Omental fat pad (tissue), 4 donors: ENCODE data around the gene RHOJ. TPM values are rescaled to one million over a fixed set of nuclear protein-coding genes. Genes with fewer than 3 reads are reported as not detected.

ENCODE experiments used
- ATAC-seq: fragments of 150-250 bp; one replicate; pipeline ENCODE4 v1.9.1; 2016; ENCODE audit warnings: mild to moderate bottlenecking, moderate library complexity; ENCODE audit not compliant: low FRiP score
- DNase-seq: peaks from one replicate; pipeline ENCODE4 v3.0.0-alpha.2; 2019; ENCODE audit warnings: low spot score
- total RNA-seq, 4 donors: library from RNA; depleted of rRNA; stranded (reverse); fragments of >200 nt; gene quantifications; one replicate each; pipeline ENCODE4 v1.1.0, GENCODE V29; 2016
- TF ChIP-seq, protein P1 (sequence below), 3 donors: fragments of 450-650 bp; IDR thresholded peaks; one replicate each; pipeline ENCODE4 v1.5.1; 2016 to 2017; ENCODE audit warnings: antibody characterized with exemption in 3 of 3, mild to moderate bottlenecking in 3 of 3, moderate library complexity in 2 of 3

Gene RHOJ
- total RNA-seq, 4 donors from 2014 or later, result 5.2 to 33.9 (median 11.8) TPM

DNA sequence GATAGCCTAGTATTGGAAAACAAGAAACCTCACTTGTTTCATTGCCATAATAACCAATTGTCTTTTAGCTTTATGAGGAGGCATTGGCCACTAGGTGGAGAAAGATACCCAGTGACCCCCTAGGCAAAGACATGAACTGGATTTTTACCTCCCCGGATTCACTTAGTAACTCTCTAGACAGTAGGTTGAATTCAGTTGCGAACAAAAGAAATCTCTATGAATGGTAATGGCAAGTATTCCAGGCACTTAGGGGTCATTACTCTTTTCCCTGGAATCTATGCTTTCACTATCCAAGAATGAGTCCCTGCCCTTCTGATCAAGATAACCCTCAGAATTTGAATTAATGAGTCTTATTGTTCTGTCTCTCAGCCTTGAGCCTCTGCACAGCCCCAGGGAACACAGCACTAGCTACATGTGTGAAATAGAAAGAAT, 29.5 kb upstream of the RHOJ start:
- TF ChIP-seq, protein P1, sequence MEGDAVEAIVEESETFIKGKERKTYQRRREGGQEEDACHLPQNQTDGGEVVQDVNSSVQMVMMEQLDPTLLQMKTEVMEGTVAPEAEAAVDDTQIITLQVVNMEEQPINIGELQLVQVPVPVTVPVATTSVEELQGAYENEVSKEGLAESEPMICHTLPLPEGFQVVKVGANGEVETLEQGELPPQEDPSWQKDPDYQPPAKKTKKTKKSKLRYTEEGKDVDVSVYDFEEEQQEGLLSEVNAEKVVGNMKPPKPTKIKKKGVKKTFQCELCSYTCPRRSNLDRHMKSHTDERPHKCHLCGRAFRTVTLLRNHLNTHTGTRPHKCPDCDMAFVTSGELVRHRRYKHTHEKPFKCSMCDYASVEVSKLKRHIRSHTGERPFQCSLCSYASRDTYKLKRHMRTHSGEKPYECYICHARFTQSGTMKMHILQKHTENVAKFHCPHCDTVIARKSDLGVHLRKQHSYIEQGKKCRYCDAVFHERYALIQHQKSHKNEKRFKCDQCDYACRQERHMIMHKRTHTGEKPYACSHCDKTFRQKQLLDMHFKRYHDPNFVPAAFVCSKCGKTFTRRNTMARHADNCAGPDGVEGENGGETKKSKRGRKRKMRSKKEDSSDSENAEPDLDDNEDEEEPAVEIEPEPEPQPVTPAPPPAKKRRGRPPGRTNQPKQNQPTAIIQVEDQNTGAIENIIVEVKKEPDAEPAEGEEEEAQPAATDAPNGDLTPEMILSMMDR (IDR thresholded peaks at IDR 0.05), result peak in 1 of 3 donors; percentile 14
- ATAC-seq (no peak), DNase-seq (no peak)

DNA sequence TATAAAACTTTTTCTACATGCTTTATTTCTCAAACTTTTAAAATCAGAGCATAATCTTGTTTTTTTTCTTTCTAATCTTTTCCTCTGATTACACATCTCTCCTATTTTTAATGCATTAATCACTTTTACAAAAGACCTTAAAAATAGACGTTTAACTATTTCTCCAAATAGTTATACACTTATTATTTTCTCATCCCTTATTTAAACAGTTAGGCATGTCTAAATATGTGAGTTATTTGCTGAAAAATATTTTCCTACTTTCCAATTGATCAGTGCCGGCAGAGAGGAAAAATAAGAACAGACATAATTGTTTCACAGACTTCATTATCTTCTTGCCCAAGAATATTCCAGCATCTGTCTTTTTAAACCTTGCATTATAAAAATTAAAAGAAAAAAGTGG, 28.7 kb upstream of the RHOJ start:
- ATAC-seq (no peak), DNase-seq (no peak)
- TF ChIP-seq, protein P1 (IDR thresholded peaks at IDR 0.05), result no peak

- ATAC-seq, result peak; percentile 84
- TF ChIP-seq, protein P1 (IDR thresholded peaks at IDR 0.05), result no peak
- DNase-seq, result no peak
These were observed 25.3 kb upstream of the RHOJ start for GRCh38 chr14:63178912-63179311.

DNA sequence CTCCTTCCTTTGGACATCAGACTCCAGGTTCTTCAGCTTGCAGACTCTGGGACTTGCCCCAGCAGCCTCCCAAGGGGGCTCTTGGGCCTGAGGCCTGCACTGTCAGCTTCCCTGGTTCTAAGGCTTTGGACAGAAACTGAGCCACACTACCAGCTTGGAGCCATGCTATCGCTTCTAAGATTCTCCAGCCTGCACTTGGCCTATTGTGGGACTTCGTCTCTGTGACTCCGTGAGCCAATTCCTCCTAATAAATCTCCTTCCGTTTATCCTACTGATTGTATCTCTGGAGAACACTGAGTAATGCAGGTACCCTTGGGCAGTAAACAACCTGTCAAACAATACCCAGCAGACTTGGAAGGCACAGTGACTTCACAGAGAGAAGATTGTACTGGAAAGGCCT, 24.9 kb upstream of the RHOJ start:
- TF ChIP-seq, protein P1 (IDR thresholded peaks at IDR 0.05), result no peak
- ATAC-seq (no peak), DNase-seq (no peak)

DNA sequence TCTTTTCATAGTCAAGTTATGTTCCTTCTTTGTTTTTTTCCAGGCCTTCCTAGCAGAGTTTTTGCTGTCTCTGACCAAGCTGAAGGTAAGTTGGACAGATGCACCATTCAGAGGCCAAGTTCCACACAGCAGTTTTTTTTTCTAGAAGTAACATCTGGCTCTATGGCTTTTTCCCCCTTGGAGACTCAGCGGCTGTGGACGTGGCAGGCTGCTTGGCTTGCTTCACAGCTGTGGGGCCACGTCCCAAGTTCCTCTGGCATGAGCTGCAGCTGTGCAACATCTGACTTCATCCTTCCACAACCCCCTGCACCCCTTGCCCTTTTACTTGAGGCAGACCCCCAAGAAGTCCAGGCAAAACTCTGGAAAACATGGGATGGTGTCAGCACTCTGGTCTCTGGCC, 24.2 kb upstream of the RHOJ start:
- DNase-seq (no peak), ATAC-seq (no peak)
- TF ChIP-seq, protein P1 (IDR thresholded peaks at IDR 0.05), result no peak

GRCh38 chr14:63182968-63183367, 21.3 kb upstream of the RHOJ start:
- DNase-seq, result no peak
- no peak for ATAC-seq
- TF ChIP-seq, protein P1 (IDR thresholded peaks at IDR 0.05), result no peak

- DNase-seq (no peak), ATAC-seq (no peak)
- TF ChIP-seq, protein P1 (IDR thresholded peaks at IDR 0.05), result no peak
These were observed 17.8 kb upstream of the RHOJ start for GRCh38 chr14:63186453-63186852.
